ENCODE data around the gene FBN2.

FBN2 gene

GRCh38 chr5:128287740-128288139 is 250.3 kb downstream of the FBN2 start:
- no peak for DNase-seq

- DNase-seq, result no peak
Observed at GRCh38 chr5:128284236-128284635, 253.8 kb downstream of the FBN2 start.

GRCh38 chr5:128279345-128279744 is 258.7 kb downstream of the FBN2 start:
- DNase-seq, result no peak

- DNase-seq, result no peak
Observed at GRCh38 chr5:128276537-128277216, 261.4 kb downstream of the FBN2 start.

GRCh38 chr5:128274441-128274840 is 263.6 kb downstream of the FBN2 start:
- DNase-seq, result no peak

GRCh38 chr5:128273736-128274135 is 264.3 kb downstream of the FBN2 start:
- DNase-seq, result no peak

- DNase-seq, result no peak
Observed at GRCh38 chr5:128271859-128272464, 266.1 kb downstream of the FBN2 start.

GRCh38 chr5:128271071-128271470 is 267.0 kb downstream of the FBN2 start:
- no peak for DNase-seq

GRCh38 chr5:128264564-128265360 is 273.3 kb downstream of the FBN2 start:
- DNase-seq, result no peak

- DNase-seq, result no peak
Observed at GRCh38 chr5:128263357-128263756, 274.7 kb downstream of the FBN2 start.

- no peak for DNase-seq
Observed at GRCh38 chr5:128262911-128263310, 275.1 kb downstream of the FBN2 start.

- DNase-seq, result no peak
Observed at GRCh38 chr5:128259607-128260021, 278.4 kb downstream of the FBN2 start.

GRCh38 chr5:128258372-128258771 is 279.7 kb downstream of the FBN2 start:
- DNase-seq, result no peak

- no peak for DNase-seq
Observed at GRCh38 chr5:128257076-128257475, 281.0 kb downstream of the FBN2 start.

GRCh38 chr5:128254789-128255188 is 283.3 kb downstream of the FBN2 start:
- DNase-seq, result no peak

GRCh38 chr5:128253880-128254279 is 284.2 kb downstream of the FBN2 start:
- no peak for DNase-seq

GRCh38 chr5:128253161-128253560 is 284.9 kb downstream of the FBN2 start:
- no peak for DNase-seq

GRCh38 chr5:128252756-128253155 is 285.3 kb downstream of the FBN2 start:
- no peak for DNase-seq

- no peak for DNase-seq
Observed at GRCh38 chr5:128252196-128252595, 285.8 kb downstream of the FBN2 start.

GRCh38 chr5:128245974-128246373 is 292.1 kb downstream of the FBN2 start:
- no peak for DNase-seq

GRCh38 chr5:128243958-128244582 is 294.0 kb downstream of the FBN2 start:
- DNase-seq, result no peak

- DNase-seq, result no peak
Observed at GRCh38 chr5:128241051-128241695, 296.9 kb downstream of the FBN2 start.

GRCh38 chr5:128237546-128237945 is 300.5 kb downstream of the FBN2 start:
- DNase-seq, result no peak

Measured in AML-193 (cell line).